SKM-1 (cell line): Measurements from ENCODE around the gene POU3F3.

Experiments
- DNase-seq: peaks from one replicate; lab custom pipeline; 2025; ENCODE audit not compliant: unreplicated experiment; lab: John Stamatoyannopoulos, UW

POU3F3 gene

DNA sequence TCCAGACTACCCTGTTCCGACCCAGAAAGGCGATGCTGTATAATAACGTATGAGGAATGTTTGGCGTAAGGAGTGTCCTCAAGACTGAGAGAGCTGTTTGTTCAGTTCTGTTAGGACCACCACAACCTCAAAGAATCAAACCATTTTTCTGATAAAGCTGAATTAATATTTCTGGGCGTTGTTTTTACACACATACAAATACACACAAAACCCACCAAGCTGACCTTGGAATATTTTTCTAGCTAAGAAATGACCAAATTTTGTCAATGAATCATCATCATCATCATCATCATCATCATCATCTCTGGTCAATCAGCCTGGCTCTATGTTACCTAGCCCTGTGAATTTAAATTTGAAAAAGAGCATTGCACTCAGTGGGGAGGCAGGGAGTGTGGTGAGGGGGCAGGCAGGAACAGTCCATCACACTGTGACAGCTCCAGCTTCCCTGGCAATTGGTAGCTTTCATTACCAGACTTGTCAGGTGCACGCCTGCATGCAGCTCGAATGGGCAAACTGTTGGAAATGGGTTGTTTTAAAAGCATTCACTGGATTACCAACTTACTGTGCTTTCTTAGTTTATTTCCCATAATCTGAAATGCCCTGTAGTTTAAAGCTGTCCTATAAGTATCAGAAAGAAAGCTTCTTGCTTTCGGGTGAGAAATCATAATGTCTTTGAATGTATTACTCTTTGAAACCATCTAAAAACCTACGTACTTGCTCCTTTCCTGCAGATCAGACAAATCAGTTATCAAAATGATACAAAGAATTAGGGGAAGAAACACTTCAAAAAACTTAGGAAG lies 6.9 kb upstream of the POU3F3 start:
- DNase-seq: no peak

DNA sequence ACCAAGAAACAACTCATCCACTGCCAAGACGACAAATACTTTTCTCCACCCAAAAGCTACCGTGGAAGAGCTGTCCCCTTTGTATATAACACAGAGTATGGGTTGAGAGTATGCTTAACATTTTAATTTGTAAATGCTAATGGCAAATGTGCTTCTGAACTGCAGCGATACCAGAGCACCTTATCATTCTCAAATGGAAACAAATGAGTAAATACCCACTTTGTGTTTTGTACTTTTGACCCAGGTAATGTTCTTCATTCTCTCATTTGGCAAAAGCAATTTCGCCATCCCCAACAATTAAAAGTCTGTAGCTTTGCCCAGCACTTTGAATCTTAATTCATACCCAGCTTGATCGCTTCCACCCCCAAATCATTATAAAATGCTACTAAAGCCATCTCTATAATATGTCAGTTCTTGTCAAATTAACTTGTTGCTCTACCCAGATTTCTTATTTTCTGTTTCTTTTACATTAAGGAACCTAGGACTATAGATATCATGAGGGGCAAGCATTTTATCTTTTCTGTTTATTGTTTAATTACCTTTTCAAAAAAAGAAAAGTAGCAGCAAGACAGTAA lies 6.2 kb upstream of the POU3F3 start:
- DNase-seq: no peak

DNA sequence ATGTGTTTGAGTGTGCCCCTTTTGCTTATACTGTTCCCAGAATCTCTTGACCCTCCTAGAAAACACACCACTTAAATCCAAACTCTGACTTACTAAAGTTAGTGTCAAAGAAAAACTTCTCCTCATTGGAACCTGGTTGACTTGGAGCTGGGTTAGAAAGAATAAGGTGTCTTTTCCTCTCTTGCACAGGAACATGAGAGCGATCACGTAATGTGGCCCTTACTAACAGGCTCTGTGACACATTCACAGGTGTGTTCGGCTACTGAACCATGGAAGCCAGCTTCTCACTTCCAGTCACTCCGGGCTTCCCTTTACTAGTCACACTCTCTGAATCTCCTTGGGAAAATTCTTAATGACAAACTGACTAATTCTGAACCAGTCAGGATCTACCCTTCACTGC lies 5.4 kb upstream of the POU3F3 start:
- no peak for DNase-seq

DNA sequence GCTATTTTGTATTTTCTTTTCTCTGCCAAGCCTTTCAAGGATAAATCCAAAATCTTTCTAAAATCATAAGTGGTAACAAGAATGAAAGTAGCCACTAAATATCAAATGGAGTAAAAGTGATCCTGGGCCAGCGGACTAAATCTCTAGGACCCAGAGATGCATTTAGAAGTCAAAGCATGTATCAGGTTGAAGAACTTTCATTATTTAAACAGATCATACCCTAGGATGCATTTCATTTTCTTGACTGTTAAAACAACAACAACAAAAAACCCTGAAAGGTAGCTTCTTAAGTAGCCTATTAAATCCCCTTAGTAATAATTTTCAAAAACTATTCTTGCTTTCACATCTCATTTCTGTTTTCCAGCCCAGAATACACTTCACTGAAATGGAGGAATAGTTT lies 4.8 kb upstream of the POU3F3 start:
- no peak for DNase-seq

DNA sequence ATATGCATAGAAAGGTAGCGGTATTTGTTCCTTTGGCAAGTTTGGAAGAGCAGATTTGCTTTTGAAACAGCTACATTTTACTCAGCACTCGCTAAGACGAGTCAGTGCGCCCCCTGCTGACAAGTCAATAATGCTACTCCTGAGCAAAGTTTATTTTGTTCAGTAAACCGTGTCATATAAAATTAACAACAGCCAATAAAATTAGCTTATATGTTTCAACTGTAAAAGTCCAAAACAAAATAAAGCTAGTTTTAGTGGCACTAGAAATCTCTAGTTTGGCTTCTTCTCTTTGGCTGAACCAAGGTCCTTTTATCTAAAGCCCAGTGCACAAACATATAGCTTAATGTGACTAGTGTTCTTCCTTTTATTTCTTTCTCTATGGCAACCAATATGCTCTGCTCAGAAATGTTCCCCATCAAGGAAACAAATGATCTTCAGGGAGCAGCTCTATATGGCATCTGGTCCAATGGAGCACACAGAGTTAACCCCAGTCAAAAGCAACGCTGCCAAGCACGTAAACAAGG lies 4.2 kb upstream of the POU3F3 start:
- DNase-seq: peak; percentile 7

DNA sequence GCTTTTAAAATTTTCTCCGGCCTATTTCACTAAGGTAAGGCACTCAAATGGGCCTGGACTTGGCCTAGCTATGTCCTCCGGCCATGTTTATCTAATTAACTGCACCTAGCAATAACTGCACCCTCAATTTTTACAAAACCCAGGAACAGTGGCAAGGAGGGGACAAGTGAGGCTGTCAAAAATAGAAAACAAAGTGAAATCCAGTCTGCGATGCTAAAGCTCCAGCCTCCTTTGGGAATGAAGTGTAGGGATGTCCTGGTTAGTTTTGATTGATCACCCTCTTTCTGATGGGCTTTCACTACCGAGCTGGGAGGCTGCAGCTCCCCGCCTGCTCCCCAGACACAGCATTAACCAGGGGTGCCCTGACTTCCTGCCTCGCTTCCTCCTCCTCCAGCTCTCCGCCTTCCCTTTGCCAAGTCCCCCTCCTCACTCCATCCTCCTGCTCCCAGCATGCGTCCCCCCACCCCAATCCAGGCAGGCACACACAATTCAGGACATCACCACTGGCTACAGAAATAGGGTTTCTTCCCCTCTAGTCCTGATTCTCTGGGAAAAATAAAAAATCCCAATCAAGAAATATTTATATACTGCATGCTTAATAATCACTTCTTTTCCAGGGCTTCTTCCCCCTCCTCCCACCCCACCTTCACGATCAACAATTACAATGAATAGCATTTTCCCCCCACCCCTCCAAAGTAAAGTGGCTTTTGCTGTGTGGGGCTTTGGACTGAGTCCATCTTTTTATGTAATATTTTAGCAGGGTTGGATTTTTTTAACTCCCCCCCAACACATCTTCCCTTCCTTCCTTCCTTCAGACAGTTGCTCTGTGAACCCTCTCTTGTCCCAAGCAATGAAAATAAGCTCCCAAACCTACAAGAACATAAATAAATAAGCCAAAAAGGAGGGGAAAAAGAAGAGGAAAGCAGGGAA lies 3.3 kb upstream of the POU3F3 start:
- DNase-seq: no peak

DNA sequence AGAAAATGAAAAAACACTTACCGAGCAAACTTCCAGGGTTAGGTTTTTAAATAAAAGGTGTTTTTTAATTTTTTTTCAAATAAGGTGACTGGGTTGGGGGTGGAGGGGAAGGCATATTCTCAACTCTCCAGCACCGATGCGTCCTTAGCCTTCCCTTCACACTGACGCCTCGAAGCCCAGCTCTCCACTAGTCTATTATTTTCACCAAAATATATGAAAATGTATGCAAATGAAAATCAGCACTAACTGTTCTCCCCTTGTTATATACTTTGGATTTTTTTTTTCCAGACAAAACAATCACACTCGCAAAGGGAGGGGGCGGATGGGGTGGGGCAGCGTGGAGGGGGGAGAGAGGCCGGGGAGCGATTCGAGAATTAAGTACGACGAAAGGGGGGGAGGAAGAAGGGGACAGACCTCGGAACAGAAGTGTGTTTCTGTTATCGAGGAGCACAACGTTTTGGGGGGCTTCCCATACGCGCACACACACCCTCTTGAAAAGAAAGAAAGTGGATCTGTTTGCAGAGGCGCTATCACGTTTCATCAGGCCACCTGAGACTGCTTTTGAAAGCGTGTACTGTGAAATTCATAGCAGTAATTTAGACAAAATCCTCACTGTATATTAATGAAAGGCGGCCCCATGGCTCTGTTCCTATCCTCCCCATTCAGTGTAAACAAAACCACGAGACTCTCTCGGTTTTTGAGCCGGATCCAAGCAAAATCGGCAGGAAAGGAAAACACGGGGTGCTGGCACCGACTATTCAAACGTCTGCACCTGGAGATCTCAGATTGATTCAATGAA lies 2.4 kb upstream of the POU3F3 start:
- no peak for DNase-seq

DNA sequence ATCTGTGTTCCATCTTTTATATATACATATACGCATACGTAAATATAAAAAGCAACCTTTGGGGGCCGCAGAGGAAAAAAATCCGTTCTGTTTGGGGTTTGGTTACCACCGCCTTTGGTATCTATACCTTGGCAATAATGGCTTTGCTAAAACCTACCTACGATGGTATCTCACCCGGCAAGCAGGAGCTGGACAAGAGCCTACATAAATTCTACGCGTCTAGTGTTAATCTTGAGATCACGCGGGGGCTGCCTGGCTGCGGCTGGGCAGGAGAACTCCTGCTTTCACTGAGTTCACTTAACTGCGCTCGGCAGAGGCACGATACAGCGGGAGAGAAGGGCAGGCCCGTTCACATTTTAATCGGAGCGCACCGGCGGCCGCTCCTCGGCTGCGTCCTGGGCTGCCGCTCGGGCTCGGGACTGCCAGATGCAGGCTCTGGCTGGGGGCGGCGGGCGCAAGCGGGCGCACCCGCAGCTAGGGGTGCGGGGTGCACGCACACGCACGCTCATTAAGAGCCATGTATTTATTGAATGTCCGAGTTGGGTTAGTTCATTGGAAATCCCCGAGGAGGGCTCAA lies 1.7 kb upstream of the POU3F3 start:
- DNase-seq: no peak

DNA sequence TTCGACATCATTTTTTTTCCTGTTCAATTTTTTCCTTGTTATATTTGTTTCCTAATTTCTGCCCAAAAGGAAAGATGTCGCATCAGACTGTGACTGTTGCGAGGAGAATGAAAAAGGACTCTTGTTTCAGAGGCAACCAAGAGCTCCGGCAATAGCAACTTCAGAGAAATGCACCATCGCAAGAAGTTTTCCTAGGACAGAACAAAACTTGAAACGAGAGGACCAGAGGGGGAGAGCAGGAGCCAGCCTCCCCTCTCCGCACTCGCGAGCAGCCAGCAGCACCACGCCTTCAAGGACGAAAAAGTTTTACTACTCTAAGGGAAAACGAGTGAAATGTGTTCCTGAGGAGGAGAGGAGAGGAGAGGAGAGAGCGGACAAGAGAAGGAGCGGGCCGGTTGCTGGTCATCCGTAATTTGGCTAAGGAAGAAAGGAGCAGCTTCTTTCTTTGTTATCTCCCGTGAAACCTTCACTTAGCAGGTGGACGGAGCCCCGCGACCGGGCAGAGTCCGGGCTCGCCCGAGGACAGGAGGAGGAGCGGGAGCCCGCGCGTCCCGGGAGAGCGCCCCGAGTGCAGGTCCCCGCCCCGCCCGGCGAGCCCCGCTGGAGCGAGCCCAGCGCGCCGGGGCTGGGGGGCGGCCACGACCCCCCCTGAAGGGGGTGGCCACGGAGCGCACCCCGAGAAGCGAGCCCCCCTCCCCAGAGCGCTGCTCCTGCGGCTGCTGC lies 744 bp downstream of the POU3F3 start:
- DNase-seq: no peak

DNA sequence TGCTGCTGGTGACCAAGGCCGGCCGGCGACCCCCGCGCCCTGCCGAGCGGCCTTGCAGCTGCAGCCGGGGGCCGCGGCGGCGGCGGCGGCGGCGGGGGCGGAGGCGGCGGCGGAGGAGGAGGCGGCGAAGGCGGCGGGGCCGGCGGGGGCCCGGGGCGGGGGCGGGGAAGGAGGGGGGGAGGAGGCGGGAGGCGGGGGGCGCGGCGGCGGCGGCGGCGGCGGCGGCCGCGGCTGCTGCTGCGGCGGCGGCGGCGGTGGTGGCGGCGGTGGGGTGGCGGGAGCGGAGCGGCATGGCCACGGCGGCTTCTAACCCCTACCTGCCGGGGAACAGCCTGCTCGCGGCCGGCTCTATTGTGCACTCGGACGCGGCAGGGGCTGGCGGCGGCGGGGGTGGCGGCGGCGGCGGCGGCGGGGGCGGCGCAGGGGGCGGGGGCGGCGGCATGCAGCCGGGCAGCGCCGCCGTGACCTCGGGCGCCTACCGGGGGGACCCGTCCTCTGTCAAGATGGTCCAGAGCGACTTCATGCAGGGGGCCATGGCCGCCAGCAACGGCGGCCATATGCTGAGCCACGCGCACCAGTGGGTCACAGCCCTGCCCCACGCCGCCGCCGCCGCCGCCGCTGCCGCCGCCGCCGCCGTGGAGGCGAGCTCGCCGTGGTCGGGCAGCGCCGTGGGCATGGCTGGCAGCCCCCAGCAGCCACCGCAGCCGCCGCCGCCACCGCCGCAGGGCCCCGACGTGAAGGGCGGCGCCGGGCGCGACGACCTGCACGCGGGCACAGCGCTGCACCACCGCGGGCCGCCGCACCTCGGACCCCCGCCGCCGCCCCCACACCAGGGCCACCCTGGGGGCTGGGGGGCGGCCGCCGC lies 1.5 kb downstream of the POU3F3 start:
- no peak for DNase-seq

DNA sequence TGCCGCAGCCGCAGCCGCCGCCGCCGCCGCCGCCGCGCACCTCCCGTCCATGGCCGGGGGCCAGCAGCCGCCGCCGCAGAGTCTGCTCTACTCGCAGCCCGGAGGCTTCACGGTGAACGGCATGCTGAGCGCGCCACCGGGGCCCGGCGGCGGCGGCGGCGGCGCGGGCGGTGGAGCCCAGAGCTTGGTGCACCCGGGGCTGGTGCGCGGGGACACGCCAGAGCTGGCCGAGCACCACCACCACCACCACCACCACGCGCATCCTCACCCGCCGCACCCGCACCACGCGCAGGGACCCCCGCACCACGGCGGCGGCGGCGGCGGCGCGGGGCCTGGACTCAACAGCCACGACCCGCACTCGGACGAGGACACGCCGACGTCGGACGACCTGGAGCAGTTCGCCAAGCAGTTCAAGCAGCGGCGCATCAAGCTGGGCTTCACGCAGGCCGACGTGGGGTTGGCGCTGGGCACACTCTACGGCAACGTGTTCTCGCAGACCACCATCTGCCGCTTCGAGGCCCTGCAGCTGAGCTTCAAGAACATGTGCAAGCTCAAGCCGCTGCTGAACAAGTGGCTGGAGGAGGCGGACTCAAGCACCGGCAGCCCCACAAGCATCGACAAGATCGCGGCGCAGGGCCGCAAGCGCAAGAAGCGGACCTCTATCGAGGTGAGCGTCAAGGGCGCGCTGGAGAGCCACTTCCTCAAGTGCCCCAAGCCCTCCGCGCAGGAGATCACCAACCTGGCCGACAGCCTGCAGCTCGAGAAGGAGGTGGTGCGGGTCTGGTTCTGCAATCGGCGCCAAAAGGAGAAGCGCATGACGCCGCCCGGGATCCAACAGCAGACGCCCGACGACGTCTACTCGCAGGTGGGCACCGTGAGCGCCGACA lies 2.4 kb downstream of the POU3F3 start:
- DNase-seq: no peak

DNA sequence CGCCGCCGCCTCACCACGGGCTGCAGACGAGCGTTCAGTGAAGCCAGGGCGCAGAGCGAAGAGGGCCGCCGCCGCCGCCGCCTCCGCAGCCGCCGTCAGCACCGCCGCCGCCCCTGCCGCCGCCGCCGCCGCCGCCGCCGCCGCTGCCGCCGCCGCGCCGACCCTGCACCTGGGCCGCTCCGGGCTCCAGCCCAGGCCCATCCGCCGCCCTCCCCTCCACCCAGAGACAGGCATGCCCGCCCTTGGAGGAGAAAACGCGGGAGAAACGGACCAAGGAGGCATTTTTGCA lies 3.0 kb downstream of the POU3F3 start:
- no peak for DNase-seq

DNA sequence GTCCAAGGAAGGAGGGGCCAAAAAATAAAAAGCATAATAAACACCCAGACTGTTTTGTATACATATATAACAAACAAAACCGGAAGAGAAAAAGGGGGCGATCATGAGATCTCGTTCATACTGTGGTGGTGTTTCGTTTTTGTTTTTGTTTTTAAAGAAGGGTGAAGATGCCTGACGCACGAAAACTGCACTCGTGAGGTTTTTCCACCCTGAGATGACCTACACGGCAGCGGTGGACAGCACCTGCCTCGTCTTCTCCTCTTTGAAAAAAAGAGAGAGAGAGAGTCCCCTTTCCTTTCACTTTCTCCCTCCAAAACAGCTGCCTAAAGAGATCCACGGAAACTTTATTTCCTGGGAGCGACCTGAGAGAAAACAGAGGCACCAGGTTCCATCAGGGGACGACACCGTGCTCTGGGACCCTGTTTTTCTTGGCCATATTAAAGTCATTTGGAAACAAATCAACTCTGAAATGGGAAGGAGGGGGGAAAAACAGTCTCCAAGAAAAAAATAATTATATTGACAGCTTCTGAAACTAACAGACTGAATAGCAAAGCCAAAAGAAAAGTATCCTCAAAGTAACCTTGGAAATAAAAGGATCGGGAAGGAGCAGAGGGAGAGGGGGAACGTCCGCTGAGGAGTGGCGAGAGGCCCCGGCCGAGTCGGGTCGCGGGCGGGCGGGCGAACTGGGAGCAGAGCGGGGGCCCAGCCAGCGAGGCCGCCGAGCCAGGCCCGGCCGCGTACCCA lies 3.5 kb downstream of the POU3F3 start:
- no peak for DNase-seq

DNA sequence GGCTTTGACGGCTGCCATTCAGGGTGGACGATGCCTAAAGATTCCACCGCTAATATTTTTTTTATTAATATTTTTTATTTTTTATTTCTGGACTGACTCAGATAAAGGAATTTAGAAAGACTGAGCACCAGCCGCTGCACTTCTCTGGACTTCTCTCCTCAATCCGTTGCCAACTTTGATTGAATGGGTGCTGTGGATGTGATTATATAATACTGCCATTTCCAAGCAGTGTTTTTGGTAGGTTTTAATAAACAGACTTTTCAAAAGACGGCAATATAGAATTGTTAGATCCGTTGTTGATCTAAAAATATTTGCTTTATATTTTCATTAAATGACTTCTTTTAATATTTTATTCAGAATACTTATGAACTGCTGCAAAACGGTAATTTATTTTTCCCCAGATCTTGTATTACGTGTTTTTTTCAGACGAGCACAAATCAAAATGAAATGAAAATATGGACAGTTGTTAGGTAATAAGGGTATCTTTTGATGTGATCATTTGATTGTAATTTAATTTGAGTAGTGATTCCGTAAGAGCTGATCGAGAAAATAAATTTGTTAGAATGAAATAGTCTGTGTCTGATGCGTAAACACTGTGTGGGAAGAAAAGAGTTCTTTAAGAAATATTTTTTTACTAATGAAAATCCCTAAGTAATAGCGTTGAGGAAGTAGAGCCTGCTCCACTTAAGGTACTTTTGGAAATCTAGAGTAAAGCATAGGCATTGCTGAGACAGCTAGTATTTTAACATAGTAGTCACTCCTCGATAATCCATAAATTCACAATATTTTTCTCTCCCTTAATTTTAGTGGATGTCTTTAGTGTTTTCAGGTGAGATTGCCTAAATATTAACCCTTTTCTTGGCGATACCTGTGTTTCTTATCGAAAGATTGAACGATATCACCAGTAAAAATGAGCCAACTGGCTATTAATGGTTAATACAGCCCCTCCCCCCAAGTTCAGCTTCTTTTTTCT lies 4.4 kb downstream of the POU3F3 start:
- no peak for DNase-seq

DNA sequence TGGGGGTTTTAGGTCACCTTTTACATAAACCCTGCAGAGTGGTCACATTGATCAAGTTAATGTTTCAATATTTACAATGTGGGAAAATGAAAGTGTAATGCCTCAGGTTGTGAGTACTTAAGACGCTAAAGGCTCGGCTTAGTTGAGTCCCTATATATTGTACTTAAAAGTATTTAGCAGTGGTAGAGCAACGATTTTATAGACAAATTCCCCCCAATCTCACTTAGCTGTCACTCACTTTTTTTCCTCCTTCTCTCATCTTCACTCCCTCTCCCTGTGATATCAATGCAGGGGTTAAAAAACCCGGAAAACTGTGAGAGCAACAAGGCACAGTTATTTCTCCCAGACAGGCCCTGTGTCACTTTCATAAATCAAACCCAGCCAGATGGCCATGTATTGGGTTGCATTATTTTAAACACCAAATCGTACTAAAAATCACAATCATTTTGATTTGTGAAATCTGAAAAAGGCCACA lies 5.4 kb downstream of the POU3F3 start:
- DNase-seq: no peak
